ENCODE measurements around the gene PIK3CB. TPM values are rescaled to one million over a fixed set of nuclear protein-coding genes. Genes with fewer than 3 reads are reported as not detected.

Gene PIK3CB
- total and polyA plus RNA-seq, 10 of the 15 experiments (the other 5 are each of a cell fraction or from before 2014, with no cell fraction given): 5.0 to 18.4 (median 10.4) TPM

GRCh38 chr3:138833899-138834595, 681 bp downstream of the PIK3CB start:
- intact Hi-C loops (cut with micrococcal nuclease; ENCODE audit: unreplicated experiment) (loop anchor here (2.0 to 10.0 kb wide), 2 partner anchors 81 to 119 kb away; no protein-coding TSS in a partner anchor), in situ Hi-C loops (cut with MboI) (no loop called here)
- 2% methylated on average over 38 of the region's 43 CpGs for WGBS (ENCODE audit: insufficient coverage, insufficient replicate concordance, low lambda C conversion rate, missing lambda C conversion rate)
- DNase-seq (ENCODE audit: low read depth, low spot score): no peak
- Histone ChIP-seq H3K4me2 (ENCODE audit: control insufficient read depth, insufficient read depth) (peak overlapping the region; percentile 89), H2AFZ (ENCODE audit: control insufficient read depth, low read depth, low read length) (peak overlapping the region; percentile 92), H3K79me2 (ENCODE audit: control insufficient read depth, insufficient read depth, low read length) (peaks cover 29% of the 10 kb centered on the region), H3K9ac (ENCODE audit: control insufficient read depth, insufficient read depth, low read length) (peak overlapping the region; percentile 97), H3K9me3 (replicated peaks; ENCODE audit: control insufficient read depth, insufficient read depth, low read length) (no peaks in the 10 kb centered on the region; the same call in 2 of the 3 replicates), H3K36me3 (ENCODE audit: control insufficient read depth in 2 of 2, insufficient read depth in 2 of 2, low read length in 1 of 2) (no peaks in the 10 kb centered on the region), H3K27me3 (replicated peaks in 1 of 2; ENCODE audit: control insufficient read depth in 2 of 2, insufficient read depth in 2 of 2, low read length in 1 of 2) (no peaks in the 10 kb centered on the region), H3K4me1 (ENCODE audit: control insufficient read depth, insufficient read depth, low read length) (peaks cover 6% of the 10 kb centered on the region), H3K4me3 (peak overlapping the region; percentile 84), H4K20me1 (ENCODE audit: control insufficient read depth, insufficient read depth) (no peaks in the 10 kb centered on the region), H3K27ac (ENCODE audit: control insufficient read depth, insufficient read depth) (peak overlapping the region; percentile 88)
- SMC1A ChIA-PET (ENCODE audit: uncharacterized antibody, unreplicated experiment): interaction anchor here (0.5 to 1.1 kb wide), 2 partner anchors 62 to 81 kb away, joined by 3 read pairs; no protein-coding TSS in a partner anchor
- FAIRE-seq: peak; percentile 27
- POLR2A ChIA-PET: no interaction called here
- ATAC-seq: peak; percentile 70
- no TSS peak for BruUV-seq (replicated peaks)
- CTCF ChIA-PET: no interaction called here
- RAD21 ChIA-PET (ENCODE audit: unreplicated experiment): interaction anchor here (1.5 kb wide), 1 partner anchor 82 kb away, joined by 4 read pairs; no protein-coding TSS in a partner anchor
- TF ChIP-seq EGR1 (IDR thresholded peaks at IDR 0.05; ENCODE audit: borderline replicate concordance in 1 of 2, low read depth in 2 of 2, low read length in 2 of 2) (peak in 1 of 2 experiments; percentile 51; a peak in 2 of 3 replicates), GABPA (IDR thresholded peaks at IDR 0.05; ENCODE audit: low read depth) (no peak), BCL3 (IDR thresholded peaks at IDR 0.05; ENCODE audit: borderline replicate concordance, insufficient read depth, low read depth, low read length, poor library complexity, severe bottlenecking) (peak; percentile 14), CTCF (IDR thresholded peaks at IDR 0.05 in 2 of 3, conservative IDR thresholded peaks at IDR 0.05 in 1 of 3; ENCODE audit: control insufficient read depth in 2 of 3, extremely low read depth in 1 of 3, insufficient read depth in 1 of 3, low read depth in 3 of 3, low read length in 3 of 3) (peak; percentile 10 to 47 (median 27); a peak in 3 of 6 replicates), ZNF622 (IDR thresholded peaks at IDR 0.05) (no peak), MAX (IDR thresholded peaks at IDR 0.05; ENCODE audit: low read depth, low read length) (peak; percentile 20; the same call in 1 of the 2 replicates), BACH1 (IDR thresholded peaks at IDR 0.05; ENCODE audit: borderline replicate concordance) (peak; percentile 13; the same call in 1 of the 2 replicates), SIN3A (IDR thresholded peaks at IDR 0.05; ENCODE audit: low read depth, low read length) (0 out of 2 replicates have a peak, but pooled peaks have one; percentile 38), ELK1 (IDR thresholded peaks at IDR 0.05; ENCODE audit: low read depth, low read length) (no peak), NFYB (IDR thresholded peaks at IDR 0.05; ENCODE audit: insufficient read depth, low read depth, low read length) (no peak), USF1 (IDR thresholded peaks at IDR 0.05; ENCODE audit: borderline replicate concordance, extremely low read length, insufficient read depth, low read depth, low read length) (no peak), SPI1 (IDR thresholded peaks at IDR 0.05; ENCODE audit: borderline replicate concordance, insufficient read depth, low read depth, low read length) (no peak), ZSCAN29 (IDR thresholded peaks at IDR 0.05) (peak; percentile 100), RUNX3 (IDR thresholded peaks at IDR 0.05; ENCODE audit: low read length) (peak; percentile 67; the same call in 1 of the 2 replicates), WRNIP1 (IDR thresholded peaks at IDR 0.05; ENCODE audit: borderline replicate concordance, low read depth, low read length) (0 out of 2 replicates have a peak, but pooled peaks have one; percentile 63), BMI1 (IDR thresholded peaks at IDR 0.05; ENCODE audit: borderline replicate concordance) (no peak), EED (IDR thresholded peaks at IDR 0.05; ENCODE audit: low read depth) (peak; percentile 65; the same call in 1 of the 2 replicates)
